HepG2 (cell line): ENCODE measurements around the gene ZNF764. TPM values are rescaled to one million over a fixed set of nuclear protein-coding genes. Genes with fewer than 3 reads are reported as not detected.

Source experiments
- GATA4 ChIP-seq: sonication (generic); IDR thresholded peaks from 2 replicates; pipeline ENCODE4 v1.6.1; 2016; ENCODE audit warnings: antibody characterized with exemption, low read depth, borderline replicate concordance
- PCBP2 ChIP-seq: fragments of 200-400 bp; formaldehyde crosslinking; optimal IDR thresholded peaks from 2 replicates; pipeline ENCODE3; 2018; ENCODE audit warnings: low read length, low read depth; ENCODE audit not compliant: poor library complexity, severe bottlenecking
- SALL2 ChIP-seq: sonication (generic); formaldehyde crosslinking; IDR thresholded peaks from 2 replicates; pipeline ENCODE4 v1.8.1; 2023; ENCODE audit warnings: mild to moderate bottlenecking, missing genetic modification reagents, inconsistent platforms
- SAP130 ChIP-seq: IDR thresholded peaks from 2 replicates; pipeline ENCODE4 v1.6.1; 2016; ENCODE audit warnings: low read depth
- SMAD3 ChIP-seq: sonication (generic); formaldehyde crosslinking; IDR thresholded peaks from 2 replicates; pipeline ENCODE4 v1.4.0; 2020; ENCODE audit warnings: missing genetic modification reagents
- SNRNP70 ChIP-seq: fragments of 200-400 bp; formaldehyde crosslinking; IDR thresholded peaks from 2 replicates; pipeline ENCODE4 v1.6.1; 2017; ENCODE audit warnings: mild to moderate bottlenecking, low read depth, low read length, moderate library complexity
- SP5 ChIP-seq: IDR thresholded peaks from 2 replicates; pipeline ENCODE4 v1.6.1; 2016; ENCODE audit warnings: low read depth, borderline replicate concordance
- ZC3H13 ChIP-seq: sonication (generic); formaldehyde crosslinking; IDR thresholded peaks from 2 replicates; pipeline ENCODE4 v1.8.1; 2023; ENCODE audit warnings: mild to moderate bottlenecking, missing genetic modification reagents, moderate library complexity
- ZNF282 ChIP-seq: fragments of 450-650 bp; IDR thresholded peaks from 2 replicates; pipeline ENCODE4 v1.6.1; 2018; ENCODE audit not compliant: partially characterized antibody
- ZNF556 ChIP-seq: sonication (generic); formaldehyde crosslinking; IDR thresholded peaks from 2 replicates; pipeline ENCODE4 v1.4.0; 2020; ENCODE audit warnings: mild to moderate bottlenecking, missing genetic modification reagents, borderline replicate concordance
- ZNF605 ChIP-seq: sonication (generic); formaldehyde crosslinking; IDR thresholded peaks from 2 replicates; pipeline ENCODE4 v1.8.0; 2022; ENCODE audit warnings: mild to moderate bottlenecking, missing genetic modification reagents
- polyA plus RNA-seq, 8 experiments: library from polyadenylated mRNA; depleted of rRNA in 3 of 8; stranded (reverse) in 7 of 8; unstranded in 1 of 8; fragments of >200 nt; fragmentation: Illumina TruSeq in 4 of 8; extraction: Trizol in 4 of 8; gene quantifications; 2 replicates each; pipeline versions ENCODE4 v1.2.1 to v1.2.3, GENCODE V29; 2011 to 2016; ENCODE audit warnings: low read depth in 4 of 8, missing spikeins in 1 of 8, mixed read lengths in 1 of 8; ENCODE audit not compliant: insufficient read depth in 1 of 8
- total RNA-seq, 5 experiments: library from RNA; depleted of rRNA; stranded (reverse); fragments of >200 nt; fragmentation: Illumina TruSeq; extraction: Trizol; gene quantifications; 2 replicates each; pipeline ENCODE4 v1.2.3, GENCODE V29; 2016; ENCODE audit warnings: low read depth in 1 of 5
- TF ChIP-seq, protein P1 (sequence below): sonication (generic); formaldehyde crosslinking; conservative IDR thresholded peaks from 2 replicates; pipeline ENCODE4 v1.4.0; 2020; ENCODE audit warnings: mild to moderate bottlenecking, missing genetic modification reagents, moderate library complexity
- TF ChIP-seq, protein P2 (sequence below): sonication (generic); formaldehyde crosslinking; IDR thresholded peaks from 2 replicates; pipeline ENCODE4 v1.5.0; 2020; ENCODE audit warnings: missing genetic modification reagents
- TF ChIP-seq, protein P3 (sequence below): sonication (generic); formaldehyde crosslinking; IDR thresholded peaks from 2 replicates; pipeline ENCODE4 v1.4.0; 2020; ENCODE audit warnings: mild to moderate bottlenecking, missing genetic modification reagents
- TF ChIP-seq, protein P4 (sequence below): sonication (generic); formaldehyde crosslinking; IDR thresholded peaks from 2 replicates; pipeline ENCODE4 v1.8.1; 2023; ENCODE audit warnings: mild to moderate bottlenecking, missing genetic modification reagents
- TF ChIP-seq, protein P5 (sequence below): sonication (generic); formaldehyde crosslinking; IDR thresholded peaks from 2 replicates; pipeline ENCODE4 v1.5.1; 2020; ENCODE audit warnings: missing genetic modification reagents, mild to moderate bottlenecking, borderline replicate concordance

The ZNF764 gene
- total and polyA plus RNA-seq, 2 of the 13 experiments (the other 11 are each of a cell fraction or from before 2014, with no cell fraction given), result 4.1 to 9.1 TPM

DNA sequence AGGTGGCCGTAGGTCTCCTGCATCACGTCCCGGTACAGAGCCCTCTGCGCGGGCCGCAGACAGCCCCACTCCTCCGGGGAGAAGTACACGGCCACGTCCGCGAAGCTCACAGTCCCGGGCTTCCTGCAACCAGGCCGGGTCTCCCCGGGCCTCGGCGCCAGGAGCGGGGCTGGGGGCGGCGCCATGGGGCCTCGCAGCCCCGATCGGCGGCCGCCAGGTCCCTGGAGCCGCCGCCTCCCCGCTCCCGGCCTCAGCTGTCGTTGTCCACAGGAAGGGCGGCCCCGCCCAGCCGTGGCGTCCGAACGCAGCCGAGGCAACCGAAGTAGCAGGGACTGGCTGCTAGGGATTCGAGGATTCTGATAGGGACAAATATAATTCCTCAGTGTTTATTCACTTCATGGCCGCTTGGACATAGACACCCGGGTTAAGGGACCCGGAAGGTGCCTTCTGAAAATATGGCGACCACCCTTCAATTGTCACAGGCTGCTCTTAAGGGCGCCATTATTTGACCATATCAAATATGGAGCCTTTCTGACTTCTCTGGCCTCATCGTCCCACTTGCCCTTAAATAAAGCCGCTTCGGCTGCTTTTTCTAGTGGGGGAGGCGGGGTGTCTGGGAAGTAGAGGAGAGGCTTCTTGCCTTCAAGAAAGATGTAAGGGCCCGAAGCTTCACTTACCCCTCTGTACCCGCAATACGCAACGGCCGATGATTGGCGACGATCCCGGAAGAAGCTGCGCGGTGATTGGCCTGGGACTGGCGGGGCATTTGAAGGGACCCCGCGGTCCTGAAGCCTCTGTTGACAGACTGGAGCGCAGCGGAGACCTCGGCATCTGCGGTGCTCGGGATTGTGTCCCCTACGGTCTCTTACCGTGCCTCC, 13.5 kb upstream of the ZNF764 start, which contains the start of gene ZNF688 (continued):
- TF ChIP-seq, protein P1, sequence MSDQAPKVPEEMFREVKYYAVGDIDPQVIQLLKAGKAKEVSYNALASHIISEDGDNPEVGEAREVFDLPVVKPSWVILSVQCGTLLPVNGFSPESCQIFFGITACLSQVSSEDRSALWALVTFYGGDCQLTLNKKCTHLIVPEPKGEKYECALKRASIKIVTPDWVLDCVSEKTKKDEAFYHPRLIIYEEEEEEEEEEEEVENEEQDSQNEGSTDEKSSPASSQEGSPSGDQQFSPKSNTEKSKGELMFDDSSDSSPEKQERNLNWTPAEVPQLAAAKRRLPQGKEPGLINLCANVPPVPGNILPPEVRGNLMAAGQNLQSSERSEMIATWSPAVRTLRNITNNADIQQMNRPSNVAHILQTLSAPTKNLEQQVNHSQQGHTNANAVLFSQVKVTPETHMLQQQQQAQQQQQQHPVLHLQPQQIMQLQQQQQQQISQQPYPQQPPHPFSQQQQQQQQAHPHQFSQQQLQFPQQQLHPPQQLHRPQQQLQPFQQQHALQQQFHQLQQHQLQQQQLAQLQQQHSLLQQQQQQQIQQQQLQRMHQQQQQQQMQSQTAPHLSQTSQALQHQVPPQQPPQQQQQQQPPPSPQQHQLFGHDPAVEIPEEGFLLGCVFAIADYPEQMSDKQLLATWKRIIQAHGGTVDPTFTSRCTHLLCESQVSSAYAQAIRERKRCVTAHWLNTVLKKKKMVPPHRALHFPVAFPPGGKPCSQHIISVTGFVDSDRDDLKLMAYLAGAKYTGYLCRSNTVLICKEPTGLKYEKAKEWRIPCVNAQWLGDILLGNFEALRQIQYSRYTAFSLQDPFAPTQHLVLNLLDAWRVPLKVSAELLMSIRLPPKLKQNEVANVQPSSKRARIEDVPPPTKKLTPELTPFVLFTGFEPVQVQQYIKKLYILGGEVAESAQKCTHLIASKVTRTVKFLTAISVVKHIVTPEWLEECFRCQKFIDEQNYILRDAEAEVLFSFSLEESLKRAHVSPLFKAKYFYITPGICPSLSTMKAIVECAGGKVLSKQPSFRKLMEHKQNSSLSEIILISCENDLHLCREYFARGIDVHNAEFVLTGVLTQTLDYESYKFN, result peak; percentile 47
- TF ChIP-seq ZNF282 (no peak), SAP130 (CRISPR knock-in tag) (peak; percentile 100), SP5 (CRISPR knock-in tag) (no peak), ZNF605 (peak; percentile 88), PCBP2 (no peak), SALL2 (CRISPR knock-in tag) (peak; percentile 10; the same call in 1 of the 2 replicates), SMAD3 (CRISPR knock-in tag) (no peak), GATA4 (no peak), ZC3H13 (CRISPR knock-in tag) (peak; percentile 66; the same call in 1 of the 2 replicates), ZNF556 (CRISPR knock-in tag) (peak; percentile 68; the same call in 1 of the 2 replicates), SNRNP70 (no peak)
- TF ChIP-seq, protein P2, sequence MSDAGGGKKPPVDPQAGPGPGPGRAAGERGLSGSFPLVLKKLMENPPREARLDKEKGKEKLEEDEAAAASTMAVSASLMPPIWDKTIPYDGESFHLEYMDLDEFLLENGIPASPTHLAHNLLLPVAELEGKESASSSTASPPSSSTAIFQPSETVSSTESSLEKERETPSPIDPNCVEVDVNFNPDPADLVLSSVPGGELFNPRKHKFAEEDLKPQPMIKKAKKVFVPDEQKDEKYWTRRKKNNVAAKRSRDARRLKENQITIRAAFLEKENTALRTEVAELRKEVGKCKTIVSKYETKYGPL, result no peak
- TF ChIP-seq, protein P3, sequence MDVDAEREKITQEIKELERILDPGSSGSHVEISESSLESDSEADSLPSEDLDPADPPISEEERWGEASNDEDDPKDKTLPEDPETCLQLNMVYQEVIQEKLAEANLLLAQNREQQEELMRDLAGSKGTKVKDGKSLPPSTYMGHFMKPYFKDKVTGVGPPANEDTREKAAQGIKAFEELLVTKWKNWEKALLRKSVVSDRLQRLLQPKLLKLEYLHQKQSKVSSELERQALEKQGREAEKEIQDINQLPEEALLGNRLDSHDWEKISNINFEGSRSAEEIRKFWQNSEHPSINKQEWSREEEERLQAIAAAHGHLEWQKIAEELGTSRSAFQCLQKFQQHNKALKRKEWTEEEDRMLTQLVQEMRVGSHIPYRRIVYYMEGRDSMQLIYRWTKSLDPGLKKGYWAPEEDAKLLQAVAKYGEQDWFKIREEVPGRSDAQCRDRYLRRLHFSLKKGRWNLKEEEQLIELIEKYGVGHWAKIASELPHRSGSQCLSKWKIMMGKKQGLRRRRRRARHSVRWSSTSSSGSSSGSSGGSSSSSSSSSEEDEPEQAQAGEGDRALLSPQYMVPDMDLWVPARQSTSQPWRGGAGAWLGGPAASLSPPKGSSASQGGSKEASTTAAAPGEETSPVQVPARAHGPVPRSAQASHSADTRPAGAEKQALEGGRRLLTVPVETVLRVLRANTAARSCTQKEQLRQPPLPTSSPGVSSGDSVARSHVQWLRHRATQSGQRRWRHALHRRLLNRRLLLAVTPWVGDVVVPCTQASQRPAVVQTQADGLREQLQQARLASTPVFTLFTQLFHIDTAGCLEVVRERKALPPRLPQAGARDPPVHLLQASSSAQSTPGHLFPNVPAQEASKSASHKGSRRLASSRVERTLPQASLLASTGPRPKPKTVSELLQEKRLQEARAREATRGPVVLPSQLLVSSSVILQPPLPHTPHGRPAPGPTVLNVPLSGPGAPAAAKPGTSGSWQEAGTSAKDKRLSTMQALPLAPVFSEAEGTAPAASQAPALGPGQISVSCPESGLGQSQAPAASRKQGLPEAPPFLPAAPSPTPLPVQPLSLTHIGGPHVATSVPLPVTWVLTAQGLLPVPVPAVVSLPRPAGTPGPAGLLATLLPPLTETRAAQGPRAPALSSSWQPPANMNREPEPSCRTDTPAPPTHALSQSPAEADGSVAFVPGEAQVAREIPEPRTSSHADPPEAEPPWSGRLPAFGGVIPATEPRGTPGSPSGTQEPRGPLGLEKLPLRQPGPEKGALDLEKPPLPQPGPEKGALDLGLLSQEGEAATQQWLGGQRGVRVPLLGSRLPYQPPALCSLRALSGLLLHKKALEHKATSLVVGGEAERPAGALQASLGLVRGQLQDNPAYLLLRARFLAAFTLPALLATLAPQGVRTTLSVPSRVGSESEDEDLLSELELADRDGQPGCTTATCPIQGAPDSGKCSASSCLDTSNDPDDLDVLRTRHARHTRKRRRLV, result no peak
- TF ChIP-seq, protein P4, sequence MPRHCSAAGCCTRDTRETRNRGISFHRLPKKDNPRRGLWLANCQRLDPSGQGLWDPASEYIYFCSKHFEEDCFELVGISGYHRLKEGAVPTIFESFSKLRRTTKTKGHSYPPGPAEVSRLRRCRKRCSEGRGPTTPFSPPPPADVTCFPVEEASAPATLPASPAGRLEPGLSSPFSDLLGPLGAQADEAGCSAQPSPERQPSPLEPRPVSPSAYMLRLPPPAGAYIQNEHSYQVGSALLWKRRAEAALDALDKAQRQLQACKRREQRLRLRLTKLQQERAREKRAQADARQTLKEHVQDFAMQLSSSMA (CRISPR knock-in tag), result peak; percentile 92
- TF ChIP-seq, protein P5, sequence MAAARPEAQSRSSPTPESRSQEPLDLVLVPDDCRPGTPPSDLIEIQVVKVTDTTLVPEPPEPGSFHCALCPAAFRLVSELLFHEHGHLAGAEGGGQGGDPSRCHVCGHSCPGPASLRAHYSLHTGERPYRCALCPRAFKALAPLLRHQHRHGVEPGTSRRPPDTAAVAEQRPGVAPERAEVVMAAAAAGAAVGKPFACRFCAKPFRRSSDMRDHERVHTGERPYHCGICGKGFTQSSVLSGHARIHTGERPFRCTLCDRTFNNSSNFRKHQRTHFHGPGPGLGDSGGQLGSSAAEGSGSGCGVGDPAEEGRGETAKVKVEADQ, result no peak
